Stimulated activated CD4-positive, alpha-beta T cell treated with anti-CD3 and anti-CD28 coated beads, Interleukin-15, amount 100 ng/mL, for 1 hour (primary cell): ENCODE results near the gene TIGD6.
"Not testable (repeated sequence)": the region's sequence is repeated elsewhere in the genome, so short reads cannot be mapped to it uniquely, and the experiment has no call there.

Experiments used
- DNase-seq, 2 donors: peaks; one replicate each; pipeline ENCODE4 v3.0.0-alpha.2; 2020; ENCODE audit warnings: low read depth in 1 of 2, low spot score in 1 of 2

TIGD6 gene

DNA sequence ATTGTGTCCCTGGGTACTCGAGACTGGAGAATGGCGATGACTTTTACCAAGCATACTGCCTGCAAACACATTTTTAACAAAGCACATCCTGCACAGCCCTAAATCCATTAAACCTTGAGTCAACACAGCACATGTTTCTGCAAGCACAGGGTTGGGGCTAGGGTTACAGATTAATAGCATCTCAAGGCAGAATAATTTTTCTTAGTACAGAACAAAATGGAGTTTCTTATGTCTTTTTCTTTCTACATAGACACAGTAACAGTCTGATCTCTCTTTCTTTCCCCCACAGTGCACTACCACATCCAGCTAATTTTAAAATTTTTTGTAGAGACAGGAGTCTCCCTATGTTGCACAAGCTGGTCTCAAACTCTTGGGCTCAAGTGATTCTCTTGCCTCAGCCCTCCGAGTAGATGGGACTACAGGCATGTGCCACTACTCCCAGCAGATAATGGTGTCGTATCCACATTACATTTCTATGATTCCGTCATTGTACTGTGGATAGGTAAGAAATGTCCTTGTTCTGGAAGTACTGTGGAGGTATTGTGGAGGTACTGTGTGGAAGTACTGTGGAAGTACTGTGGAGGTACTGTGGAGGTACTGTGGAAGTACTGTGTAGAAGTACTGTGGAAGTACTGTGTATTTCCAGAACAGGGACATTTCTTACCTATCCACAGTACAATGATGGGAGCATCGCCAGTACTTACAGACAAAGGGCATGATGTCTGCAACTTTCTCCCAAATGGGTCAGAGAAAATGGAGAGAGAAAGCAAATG lies 57.1 kb downstream of the TIGD6 start:
- not testable (repeated sequence) for DNase-seq
